Measurements from ENCODE around the gene ITPR1. TPM values are rescaled to one million over a fixed set of nuclear protein-coding genes. Genes with fewer than 3 reads are reported as not detected.

The ITPR1 gene
- total RNA-seq, 4 donors from 2014 or later, result 184 to 305 (median 218) TPM

- H3K27ac ChIP-seq, result peak overlapping the region in 2 of 4 donors; percentile 24 to 35
- no peak for ATAC-seq
- TF ChIP-seq EP300 (IDR thresholded peaks at IDR 0.05) (no peak), POLR2AphosphoS5 (IDR thresholded peaks at IDR 0.05) (no peak), POLR2A (IDR thresholded peaks at IDR 0.05) (no peak), CTCF (IDR thresholded peaks at IDR 0.05) (no peak)
- WGBS, 2 donors (ENCODE audit: low coverage in 1 of 2), result 59 to 75% methylated on average over 3 to 5 of the region's 5 CpGs
- H3K36me3 ChIP-seq, result no peaks in the 10 kb centered on the region
- peaks cover 11 to 87% (median 23%) of the 10 kb centered on the region in 3 donors for H3K4me1 ChIP-seq
- H3K4me3 ChIP-seq, result no peak overlapping the region
- H3K9me3 ChIP-seq, result no peaks in the 10 kb centered on the region
- H3K27me3 ChIP-seq, result no peaks in the 10 kb centered on the region
Measured at GRCh38 chr3:4528819-4529600, 35.9 kb downstream of the ITPR1 start.

- H3K36me3 ChIP-seq, result no peaks in the 10 kb centered on the region
- no peaks in the 10 kb centered on the region for H3K9me3 ChIP-seq
- H3K27ac ChIP-seq, result no peak overlapping the region
- WGBS, 2 donors (ENCODE audit: low coverage in 1 of 2), result 86 to 92% methylated on average over 3 to 4 of the region's 7 CpGs
- H3K4me1 ChIP-seq, result peaks cover 12 to 87% (median 19%) of the 10 kb centered on the region in 3 donors
- no peak overlapping the region for H3K4me3 ChIP-seq
- TF ChIP-seq CTCF (IDR thresholded peaks at IDR 0.05), result no peak
- no peak for ATAC-seq
- no peaks in the 10 kb centered on the region for H3K27me3 ChIP-seq
Measured at GRCh38 chr3:4529876-4530588, 36.9 kb downstream of the ITPR1 start.

- no peaks in the 10 kb centered on the region for H3K27me3 ChIP-seq
- no peak for TF ChIP-seq EP300 (IDR thresholded peaks at IDR 0.05)
- no peak for TF ChIP-seq POLR2AphosphoS5 (IDR thresholded peaks at IDR 0.05)
- H3K27ac ChIP-seq, result no peak overlapping the region
- no peak for ATAC-seq
- H3K4me3 ChIP-seq, result no peak overlapping the region
- no peaks in the 10 kb centered on the region for H3K36me3 ChIP-seq
- no peaks in the 10 kb centered on the region for H3K9me3 ChIP-seq
- H3K4me1 ChIP-seq, result peaks cover 12 to 94% (median 15%) of the 10 kb centered on the region in 3 donors
Measured at GRCh38 chr3:4531478-4532025, 38.4 kb downstream of the ITPR1 start.

- no peak overlapping the region for H3K4me3 ChIP-seq
- ATAC-seq, result no peak
- no peak for TF ChIP-seq POLR2A (IDR thresholded peaks at IDR 0.05)
- TF ChIP-seq CTCF (IDR thresholded peaks at IDR 0.05), result no peak
- TF ChIP-seq POLR2AphosphoS5 (IDR thresholded peaks at IDR 0.05), result no peak
- TF ChIP-seq EP300 (IDR thresholded peaks at IDR 0.05), result no peak
- 50 to 57% methylated on average over 2 to 11 of the region's 11 CpGs for WGBS, 2 donors (ENCODE audit: low coverage in 1 of 2)
- H3K36me3 ChIP-seq, result no peaks in the 10 kb centered on the region
- H3K4me1 ChIP-seq, result peaks cover 12 to 91% (median 15%) of the 10 kb centered on the region in 3 donors
- peak overlapping the region in 3 of 4 donors; percentile 59 to 77 (median 66) for H3K27ac ChIP-seq
- H3K27me3 ChIP-seq, result no peaks in the 10 kb centered on the region
- no peaks in the 10 kb centered on the region for H3K9me3 ChIP-seq
Measured at GRCh38 chr3:4532535-4533112, 39.5 kb downstream of the ITPR1 start.

All from gastroesophageal sphincter (tissue), 4 donors.